ENCODE measurements around the gene CISD2. TPM values are rescaled to one million over a fixed set of nuclear protein-coding genes. Genes with fewer than 3 reads are reported as not detected.
"Not testable (repeated sequence)": the region's sequence is repeated elsewhere in the genome, so short reads cannot be mapped to it uniquely, and the experiment has no call there.

The CISD2 gene
- 10 to 100 TPM; 29.7 to 38.8 (median 34.4) TPM for total RNA-seq (2021; fragmentation: NEBNext Ultra II Directional; extraction: Animal tissue kit (Norgen Biotek cat#: 25700))
- long read RNA-seq, full-length matches to known transcripts = 86 of 87 reads
- long read RNA-seq, partial matches to known transcripts = 0 of 87 reads
- long read RNA-seq, other reads (novel, unspliced or antisense) = 1 of 87 reads

GRCh38 chr4:102868781-102869568 lies at the start of gene CISD2:
CISD2 (plus strand) TSS chr4:102868992; CDS start chr4:102869085, 93 bp downstream.
- no peaks in the 10 kb centered on the region; the same call in 1 of the 2 replicates for H3K27me3 Mint-ChIP-seq (ENCODE audit: insufficient read depth)

GRCh38 chr4:102819100-102819499 lies 49.7 kb upstream of the CISD2 start:
- H3K4me1 Mint-ChIP-seq (ENCODE audit: low read depth) = peaks cover 93% of the 10 kb centered on the region
- peaks cover 47% of the 10 kb centered on the region for H3K36me3 Mint-ChIP-seq (ENCODE audit: low read depth)
- H3K9me3 Mint-ChIP-seq; H3K27me3 Mint-ChIP-seq (ENCODE audit: insufficient read depth); DNase-seq; H3K27ac Mint-ChIP-seq; H3K4me3 Mint-ChIP-seq: not testable (repeated sequence)

More at GRCh38 chr4:102868781-102869568, at the start of gene CISD2:
- Mint-ChIP-seq H3K4me3 (peak within 1 kb of the TSS; percentile 98), H3K36me3 (ENCODE audit: low read depth) (peaks cover 12% of the 10 kb centered on the region), H3K4me1 (ENCODE audit: low read depth) (peaks cover 45% of the 10 kb centered on the region), H3K27ac (peak within 1 kb of the TSS; percentile 98), H3K9me3 (no peaks in the 10 kb centered on the region)
- TF ChIP-seq CTCF (IDR thresholded peaks at IDR 0.05) = no peak
- peak; percentile 90 for DNase-seq

- TF ChIP-seq CTCF (IDR thresholded peaks at IDR 0.05) = no peak
- Mint-ChIP-seq H3K9me3 (no peaks in the 10 kb centered on the region), H3K27ac (peak overlapping the region; percentile 69), H3K4me3 (no peak overlapping the region; the same call in none of the 2 replicates), H3K4me1 (ENCODE audit: low read depth) (peaks cover 87% of the 10 kb centered on the region), H3K36me3 (ENCODE audit: low read depth) (peaks cover 47% of the 10 kb centered on the region), H3K27me3 (ENCODE audit: insufficient read depth) (no peaks in the 10 kb centered on the region)
- DNase-seq = no peak
Measured at GRCh38 chr4:102819588-102820365, 49.0 kb upstream of the CISD2 start.

GRCh38 chr4:102823464-102823863 lies 45.3 kb upstream of the CISD2 start:
- Mint-ChIP-seq H3K4me1 (ENCODE audit: low read depth) (peaks cover 58% of the 10 kb centered on the region), H3K27ac (peak overlapping the region; percentile 27; the same call in 1 of the 2 replicates), H3K36me3 (ENCODE audit: low read depth) (peaks cover 33% of the 10 kb centered on the region), H3K9me3 (no peaks in the 10 kb centered on the region), H3K27me3 (ENCODE audit: insufficient read depth) (no peaks in the 10 kb centered on the region), H3K4me3 (no peak overlapping the region)
- TF ChIP-seq CTCF (IDR thresholded peaks at IDR 0.05) = no peak
- DNase-seq = no peak

- H3K36me3 Mint-ChIP-seq (ENCODE audit: low read depth) = peaks cover 28% of the 10 kb centered on the region
- no peak for DNase-seq
- H3K9me3 Mint-ChIP-seq = no peaks in the 10 kb centered on the region
- peaks cover 58% of the 10 kb centered on the region for H3K4me1 Mint-ChIP-seq (ENCODE audit: low read depth)
- H3K27ac Mint-ChIP-seq = no peak overlapping the region
- no peak for TF ChIP-seq CTCF (IDR thresholded peaks at IDR 0.05)
- no peaks in the 10 kb centered on the region for H3K27me3 Mint-ChIP-seq (ENCODE audit: insufficient read depth)
- H3K4me3 Mint-ChIP-seq = no peak overlapping the region
Measured at GRCh38 chr4:102823897-102824296, 44.9 kb upstream of the CISD2 start.
